ENCODE measurements around the gene SH3YL1.

- TF ChIP-seq CTCF (conservative IDR thresholded peaks at IDR 0.05; ENCODE audit: low read depth, low read length) (no peak), EZH2 (IDR thresholded peaks at IDR 0.05; ENCODE audit: borderline replicate concordance, low read depth, low read length, poor library complexity, severe bottlenecking) (no peak)
Measured at GRCh38 chr2:213932-214693, 49.7 kb downstream of the SH3YL1 start.

Data from A673 (cell line).